HuH-7 (cell line): Measurements from ENCODE around the gene DGAT2L6.
"Not testable (repeated sequence)": the region's sequence is repeated elsewhere in the genome, so short reads cannot be mapped to it uniquely, and the experiment has no call there.

ENCODE experiments used
- DNase-seq: peaks from one replicate; pipeline ENCODE4 v3.0.0; 2011; ENCODE audit warnings: low spot score

Gene DGAT2L6

DNA sequence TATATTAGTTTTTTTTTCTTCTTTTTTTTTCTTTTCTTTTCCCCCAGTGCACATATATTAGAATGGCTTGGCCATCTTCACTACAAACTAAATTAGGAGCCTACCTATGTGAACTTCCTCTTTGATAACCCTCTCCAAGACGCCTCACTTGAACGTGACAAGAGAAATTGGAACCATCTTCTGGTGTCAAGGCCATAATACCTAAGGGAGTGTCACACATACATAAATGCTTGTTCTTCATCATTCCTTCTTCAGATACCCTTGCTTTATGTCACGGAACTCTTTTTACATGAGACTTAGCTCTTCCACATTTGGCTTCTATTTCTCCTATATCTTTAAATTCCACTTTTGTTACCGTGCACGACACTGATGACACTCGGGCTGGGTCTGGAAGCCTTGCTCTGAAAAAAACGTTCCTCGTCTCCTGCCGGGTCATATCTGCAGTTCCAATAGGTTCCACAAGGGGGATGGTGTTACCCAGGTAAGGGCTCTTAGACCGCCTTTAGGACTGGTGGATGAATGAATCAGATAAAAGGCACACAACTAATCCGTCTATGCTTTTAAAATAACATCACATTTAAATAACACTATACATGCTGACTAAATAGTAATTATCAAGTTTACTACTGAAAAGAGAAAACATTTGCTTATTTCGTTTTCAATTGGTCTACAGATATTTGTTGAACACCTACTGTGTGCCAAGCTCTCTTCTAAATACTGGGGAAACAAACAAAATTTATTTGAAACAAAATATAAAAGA, 19.9 kb downstream of the DGAT2L6 start:
- peak; percentile 46 for DNase-seq

DNA sequence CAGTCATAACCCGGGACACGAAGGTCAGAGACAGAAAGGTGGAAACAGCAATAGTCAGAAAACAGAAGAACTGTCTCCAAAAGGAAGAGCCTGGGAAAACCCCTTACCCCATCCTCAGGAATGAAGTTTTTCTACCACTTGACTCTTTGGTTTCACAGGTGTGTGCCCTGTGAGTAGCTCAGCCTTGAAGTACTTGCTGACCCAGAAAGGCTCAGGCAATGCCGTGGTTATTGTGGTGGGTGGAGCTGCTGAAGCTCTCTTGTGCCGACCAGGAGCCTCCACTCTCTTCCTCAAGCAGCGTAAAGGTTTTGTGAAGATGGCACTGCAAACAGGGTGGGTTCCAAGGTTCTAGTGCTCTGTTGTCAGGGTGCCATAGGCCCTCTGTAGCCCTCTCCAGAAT, 24.4 kb downstream of the DGAT2L6 start:
- DNase-seq, result no peak

DNA sequence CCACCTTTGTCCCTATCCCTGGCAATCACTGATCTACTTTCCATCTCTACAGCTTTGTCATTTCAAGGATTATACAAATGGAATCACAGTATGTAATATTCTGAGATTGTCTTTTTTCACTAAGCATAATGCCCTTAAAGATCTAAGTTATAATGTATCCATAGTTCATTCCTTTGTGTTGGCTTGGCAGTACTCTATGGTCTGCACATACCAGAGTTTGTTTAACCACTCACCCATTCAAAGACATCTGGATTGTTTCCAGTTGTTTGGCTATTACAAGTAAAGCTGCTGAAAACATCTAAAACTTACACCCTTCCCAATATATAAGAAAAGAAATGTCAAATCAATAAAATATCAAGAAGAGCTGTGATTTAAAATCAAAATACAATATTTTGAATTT, 31.2 kb downstream of the DGAT2L6 start:
- no peak for DNase-seq

DNA sequence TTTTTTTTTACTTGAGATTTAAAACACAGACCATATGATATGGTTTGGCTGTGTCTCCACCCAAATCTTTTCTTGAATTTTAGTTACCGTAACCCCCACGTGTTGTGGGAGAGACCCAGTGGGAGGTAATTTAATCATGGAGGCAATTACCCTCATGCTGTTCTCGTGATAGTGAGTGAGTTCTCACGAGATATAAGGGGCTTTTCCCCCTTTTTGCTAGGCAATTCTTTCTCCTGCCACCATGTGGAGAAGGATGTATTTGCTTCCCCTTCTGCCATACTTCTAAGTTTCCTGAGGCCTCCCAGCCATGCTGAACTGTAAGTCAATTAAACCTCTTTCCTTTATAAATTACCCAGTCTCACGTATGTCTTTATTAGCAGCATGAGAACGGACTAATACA, 32.3 kb downstream of the DGAT2L6 start:
- DNase-seq, result not testable (repeated sequence)

DNA sequence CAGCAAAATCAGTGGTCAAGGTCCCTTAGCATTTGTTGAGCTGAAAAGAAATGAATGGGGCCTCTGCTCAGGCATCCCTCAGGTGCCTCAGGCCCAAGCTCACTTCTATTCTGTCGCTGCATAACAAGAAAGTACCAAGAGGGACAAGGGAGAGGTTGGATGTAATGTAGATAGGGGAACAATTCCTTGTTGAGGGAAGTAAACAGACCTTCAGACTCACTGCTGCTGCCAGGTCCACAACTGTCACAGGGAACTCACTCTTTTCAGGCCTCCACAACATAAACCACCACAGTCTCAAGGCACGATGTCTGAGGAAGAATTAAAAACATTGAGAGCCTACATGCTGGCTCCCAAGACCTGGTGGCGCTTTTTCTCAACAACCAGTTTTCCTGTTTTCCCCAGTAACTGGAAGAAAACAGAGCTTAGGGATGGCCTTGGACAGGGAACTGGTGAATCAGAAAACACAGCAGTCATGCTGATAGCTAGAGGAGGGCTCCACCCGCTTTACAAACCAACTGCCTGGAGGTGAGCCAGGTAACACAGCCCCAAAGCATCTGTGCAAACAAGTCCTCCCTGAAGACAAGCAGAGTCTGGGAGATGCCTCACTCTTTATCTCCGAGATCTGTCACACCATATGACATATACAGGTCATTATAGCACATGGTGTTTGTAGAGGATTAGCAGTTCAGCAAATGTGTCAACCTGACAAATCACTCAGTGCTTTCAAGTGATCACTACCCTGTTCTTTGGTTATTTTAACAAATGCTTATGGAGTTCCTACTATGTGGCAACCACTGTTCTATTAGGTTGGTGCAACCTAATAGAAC, 42.9 kb downstream of the DGAT2L6 start:
- no peak for DNase-seq

DNA sequence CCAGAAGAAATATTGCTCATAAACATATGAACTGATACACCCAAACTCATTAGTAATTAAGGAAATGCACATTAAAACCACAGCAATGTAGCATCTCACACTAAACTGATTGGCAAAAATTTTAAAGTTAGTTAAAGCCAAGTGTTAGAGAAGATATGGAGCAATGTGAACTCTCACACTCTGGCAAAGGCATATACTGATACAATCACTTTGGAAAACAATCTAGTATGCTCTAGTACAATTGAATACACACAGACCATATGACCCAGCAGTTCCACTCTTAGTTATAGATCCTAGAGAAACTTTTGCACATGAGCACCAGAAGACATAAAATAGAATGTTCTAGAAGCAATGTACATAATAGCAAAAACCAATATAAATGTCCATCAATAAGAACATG, 48.8 kb downstream of the DGAT2L6 start:
- DNase-seq, result no peak

DNA sequence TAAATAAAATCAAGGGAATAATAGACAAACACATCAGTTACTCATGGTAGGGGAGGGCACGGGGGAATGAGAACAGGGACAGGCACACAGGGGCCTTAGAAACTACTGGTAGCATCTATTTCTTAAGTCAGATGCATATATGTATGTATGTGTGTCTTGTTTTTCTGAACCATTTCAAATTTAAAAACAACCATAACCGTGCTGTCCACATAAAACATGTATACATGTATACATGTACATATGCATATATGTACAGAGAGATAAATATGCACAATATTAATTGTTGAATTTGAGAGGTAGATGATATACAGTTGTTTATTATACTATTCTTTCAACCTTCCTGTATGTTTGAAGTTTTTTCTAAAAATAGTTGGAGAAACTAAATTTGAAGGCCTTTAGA, 49.4 kb downstream of the DGAT2L6 start:
- DNase-seq, result no peak

DNA sequence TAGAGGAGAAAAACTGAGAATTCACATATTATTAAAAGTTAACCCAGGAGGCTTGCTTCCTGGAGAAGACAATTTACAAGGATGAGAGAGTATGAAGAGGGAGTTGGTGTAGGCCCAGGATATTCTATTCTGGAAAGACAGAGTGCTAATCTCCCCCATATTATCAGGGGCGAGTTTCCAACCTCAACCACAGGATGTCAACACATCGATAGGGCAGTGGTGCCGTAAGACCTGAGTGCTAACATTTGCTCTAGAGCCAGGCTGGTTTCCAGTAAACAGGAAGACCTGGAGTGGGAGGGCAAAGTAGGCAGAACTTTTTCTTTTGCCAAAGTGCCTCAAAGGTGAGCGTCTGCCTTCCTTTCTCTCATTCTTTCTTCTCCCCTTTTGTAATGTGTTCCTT, 54.4 kb downstream of the DGAT2L6 start:
- DNase-seq, result no peak

DNA sequence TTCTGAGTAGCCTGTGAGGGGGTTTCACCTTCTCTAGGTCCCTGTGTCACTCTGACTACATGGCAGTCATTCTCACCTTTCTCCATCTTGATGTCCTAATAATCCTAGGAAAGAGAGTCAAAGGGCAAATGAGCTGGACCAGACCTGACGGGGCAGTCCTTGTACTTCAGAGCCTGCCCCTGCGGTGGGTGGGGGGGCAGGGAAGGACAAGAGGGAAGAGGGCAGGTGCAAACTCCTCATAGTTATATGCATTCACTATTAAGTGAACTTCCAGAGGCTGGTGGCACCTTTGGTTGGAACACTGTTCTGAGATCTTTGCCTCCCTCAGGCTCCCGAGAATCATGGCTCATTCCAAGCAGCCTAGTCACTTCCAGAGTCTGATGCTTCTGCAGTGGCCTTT, 57.1 kb downstream of the DGAT2L6 start, which contains the start of gene AWAT1:
AWAT1 (plus strand) TSS at position 301 of the 400 bp plus-strand sequence; CDS start at position 342, 41 bp downstream.
- no peak for DNase-seq

DNA sequence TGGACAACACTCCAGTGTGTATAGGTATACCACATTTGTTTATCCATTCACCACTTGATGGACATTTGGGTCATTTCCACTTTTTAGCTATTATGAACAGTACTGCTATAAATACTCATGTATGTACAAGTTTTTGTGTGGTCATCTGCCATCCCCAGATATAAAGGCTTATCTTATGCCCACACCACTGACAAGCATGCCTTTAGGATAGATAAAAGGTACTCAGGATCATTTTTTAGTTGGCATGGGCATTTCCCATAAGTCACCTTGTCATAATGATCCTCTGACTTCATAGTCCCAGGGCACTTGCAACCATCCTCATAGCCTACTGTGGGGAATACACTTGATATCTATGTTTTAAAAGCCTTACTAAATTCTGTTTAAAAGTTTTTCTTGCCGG, 63.5 kb downstream of the DGAT2L6 start:
- DNase-seq, result no peak

DNA sequence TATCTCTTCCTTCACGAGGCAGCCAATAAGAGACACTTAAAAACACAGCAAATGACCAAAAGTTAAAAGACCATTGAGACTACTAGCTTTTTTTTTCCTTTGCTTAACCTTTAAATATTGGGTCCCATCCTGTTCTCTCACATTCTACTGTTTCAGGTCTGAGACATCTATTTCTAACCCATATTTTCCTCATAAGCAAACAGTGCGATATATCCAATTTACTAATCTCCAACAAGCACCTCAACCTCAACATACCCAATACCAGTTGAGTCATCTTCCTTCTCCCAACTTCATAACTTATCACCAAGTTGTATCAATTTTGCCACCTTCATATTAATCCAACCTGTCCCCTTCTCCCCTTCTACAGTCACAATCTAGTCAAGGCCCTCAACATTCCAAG, 64.2 kb downstream of the DGAT2L6 start:
- no peak for DNase-seq

DNA sequence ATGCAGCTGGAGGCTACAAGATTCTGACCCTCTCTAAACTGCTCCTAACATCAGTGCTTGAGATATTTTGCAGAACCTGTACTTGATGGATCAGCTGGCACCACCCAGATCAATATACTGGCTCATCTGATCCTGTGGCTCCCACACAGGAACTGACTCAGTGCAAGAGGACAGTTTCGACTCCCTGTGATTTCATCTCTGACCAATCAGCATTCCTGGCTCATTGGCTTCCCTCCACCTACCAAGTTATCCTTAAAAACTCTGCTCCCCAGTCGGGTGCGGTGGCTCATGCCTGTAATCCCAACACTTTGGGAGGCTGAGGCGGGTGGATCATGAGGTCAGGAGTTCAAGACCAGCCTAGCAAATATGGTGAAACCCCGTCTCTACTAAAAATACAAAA, 66.3 kb downstream of the DGAT2L6 start:
- DNase-seq, result not testable (repeated sequence)

DNA sequence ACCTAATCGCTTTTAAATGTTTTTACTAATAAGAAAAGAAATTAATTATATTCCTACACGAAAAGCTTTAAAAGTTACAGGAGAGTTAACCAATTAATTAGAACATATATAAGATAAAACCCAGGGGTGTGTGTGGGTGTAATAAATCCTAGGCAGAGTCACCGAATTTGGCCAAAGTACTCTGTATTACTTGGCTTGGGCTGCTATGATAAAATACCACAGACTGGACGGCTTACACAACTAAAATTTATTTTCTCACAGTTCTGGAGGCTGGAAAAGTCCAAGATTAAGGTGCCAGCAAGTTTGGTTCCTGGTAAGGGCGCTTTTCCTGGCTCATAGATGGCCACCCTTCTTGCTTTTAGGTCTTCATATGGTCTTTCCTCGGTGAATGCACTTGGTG, 67.6 kb downstream of the DGAT2L6 start:
- DNase-seq, result no peak

DNA sequence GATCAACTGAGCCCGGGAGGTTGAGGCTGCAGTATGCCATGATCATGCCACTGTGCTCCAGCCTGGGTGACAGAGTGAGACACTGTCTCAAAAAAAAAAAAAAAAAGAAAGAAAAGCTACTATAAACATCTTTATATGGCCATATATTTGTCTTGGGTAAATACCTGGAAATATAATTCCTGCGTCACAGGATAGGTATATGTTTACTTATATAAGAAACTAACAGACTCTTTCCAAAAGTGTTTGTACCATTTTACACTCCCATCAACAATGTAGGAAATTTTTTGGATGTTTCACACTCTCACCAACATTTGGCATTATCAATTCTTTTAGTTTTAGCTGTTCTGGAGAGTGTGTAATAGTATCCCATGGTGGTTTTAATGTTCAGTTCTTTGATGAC, 70.0 kb downstream of the DGAT2L6 start:
- no peak for DNase-seq

DNA sequence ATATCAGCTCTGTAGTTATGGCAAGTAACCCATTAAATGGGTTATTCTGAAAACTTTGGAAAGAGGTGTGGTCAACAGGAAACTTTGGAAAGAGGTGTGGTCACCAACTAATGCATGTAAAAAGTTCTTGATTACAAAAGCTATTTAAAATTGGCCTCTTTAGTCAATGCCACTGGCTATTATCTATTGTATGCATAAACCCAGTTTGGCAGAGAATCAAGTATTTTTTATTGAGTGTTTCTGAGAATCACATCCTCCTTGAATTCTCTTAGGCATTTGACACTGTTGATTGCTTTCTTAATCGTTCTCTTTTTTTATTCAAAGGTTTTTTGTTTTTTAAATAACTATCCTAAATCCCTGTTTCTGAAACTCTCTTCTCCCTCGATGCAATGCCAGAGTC, 75.2 kb downstream of the DGAT2L6 start:
- no peak for DNase-seq

DNA sequence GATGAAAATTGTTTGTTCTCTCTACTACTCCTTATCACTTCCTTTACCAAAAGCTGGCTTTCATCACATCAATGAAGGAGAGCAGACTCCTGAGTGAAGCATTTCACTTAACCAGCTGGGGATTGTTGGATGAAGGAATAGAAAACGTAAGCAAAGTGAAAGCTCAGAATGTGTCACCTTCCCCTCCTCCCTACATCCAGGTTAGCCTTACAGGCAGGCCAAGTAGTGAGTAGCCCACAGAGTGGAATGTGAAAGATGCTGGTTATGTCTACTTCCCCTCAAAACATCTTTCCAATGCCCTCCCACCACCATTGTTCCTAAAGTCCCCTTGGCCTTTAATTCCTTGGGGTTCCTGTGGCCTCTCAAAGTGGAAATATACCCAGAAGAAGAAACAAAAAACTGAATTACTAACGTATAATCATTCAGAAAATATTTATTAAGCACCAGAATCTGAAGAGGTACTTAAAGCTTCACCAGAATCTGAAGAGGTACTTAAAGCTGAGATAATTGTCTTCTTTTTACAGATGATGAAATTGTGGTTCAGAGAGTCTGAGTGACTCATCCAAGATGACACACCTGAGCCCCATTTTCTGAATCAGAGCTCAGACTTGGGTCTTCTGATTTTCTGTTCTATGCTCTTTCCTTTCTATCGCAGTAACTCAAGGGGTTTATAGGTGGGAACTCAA, 76.2 kb downstream of the DGAT2L6 start:
- no peak for DNase-seq

DNA sequence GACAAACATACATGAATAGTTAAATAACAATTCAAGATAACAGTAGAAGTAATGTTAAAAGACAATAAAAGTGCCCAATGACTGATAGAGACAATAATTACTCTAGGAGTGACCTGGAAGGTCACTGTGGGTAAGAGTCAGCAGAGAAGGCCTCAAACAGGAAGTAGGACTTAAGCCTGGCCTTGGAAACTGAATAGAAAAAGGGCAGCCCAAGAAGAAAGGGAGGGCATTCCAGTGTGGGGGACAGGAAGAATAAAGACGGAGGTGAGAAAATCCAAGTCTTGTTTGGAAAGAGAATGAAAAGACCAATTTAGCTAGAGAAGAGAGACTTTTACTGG, 76.7 kb downstream of the DGAT2L6 start:
- no peak for DNase-seq

DNA sequence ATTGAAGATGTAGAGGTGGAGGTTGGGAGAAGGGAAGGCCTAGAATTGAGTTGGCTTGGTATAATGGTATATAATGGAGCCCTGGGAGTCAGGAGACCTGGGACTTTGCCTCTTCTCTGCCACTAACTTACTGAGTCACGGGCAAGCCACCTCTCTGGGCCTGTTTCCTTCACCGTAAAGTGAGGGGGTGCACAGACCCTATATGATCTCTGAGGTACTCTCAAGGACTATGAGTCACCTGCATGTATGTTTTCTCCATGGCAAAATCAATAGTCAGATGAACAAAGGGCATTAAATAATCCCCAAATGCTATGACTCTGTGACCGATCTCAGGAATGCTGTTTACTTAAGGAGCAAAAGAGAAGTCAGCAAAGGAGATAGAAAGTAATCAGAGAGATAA, 77.6 kb downstream of the DGAT2L6 start:
- DNase-seq, result no peak
